T-cell (primary cell): Measurements from ENCODE around the gene MUC4. TPM values are rescaled to one million over a fixed set of nuclear protein-coding genes. Genes with fewer than 3 reads are reported as not detected.
"Not testable (repeated sequence)": the region's sequence is repeated elsewhere in the genome, so short reads cannot be mapped to it uniquely, and the experiment has no call there.

Experiments
- ATAC-seq, 4 experiments: fragments of 200-7000 bp in 3 of 4; fragments of 150-1000 bp in 1 of 4; cut with Tn5 transposase; replicated peaks in 1 of 4; 1 replicate in 3 of 4; 2 replicates in 1 of 4; pipeline ENCODE4 v1.10.0; 2021; ENCODE audit warnings: moderate library complexity in 3 of 4, mild to moderate bottlenecking in 2 of 4, moderate number of reproducible peaks in 1 of 4
- CTCF ChIA-PET, 2 donors: fragments of 300-600 bp; sonication (Branson Sonifier 250); formaldehyde crosslinking; loops; one replicate each; lab custom pipeline; 2022; ENCODE audit warnings: antibody characterized with exemption in 2 of 2; lab: Charles Lee
- POLR2A ChIA-PET, 2 donors: fragments of 300-600 bp; sonication (Branson Sonifier 250); formaldehyde crosslinking; loops; one replicate each; lab custom pipeline; 2022; ENCODE audit warnings: antibody characterized with exemption in 2 of 2; lab: Charles Lee
- DNase-seq, 35 experiments: peaks; one replicate each; pipeline versions ENCODE4 v3.0.0 to v3.0.0-alpha.2; 2013 to 2023
- H3K27ac ChIP-seq: one replicate; pipeline ENCODE4 v1.5.1; 2013; ENCODE audit warnings: low read length
- H3K27me3 ChIP-seq, 2 experiments: replicated peaks in 1 of 2; 1 replicate in 1 of 2; 2 replicates in 1 of 2; pipeline versions ENCODE4 v1.6.1 to v1.7.0; 2013; ENCODE audit warnings: low read length in 1 of 2, mixed read lengths in 1 of 2; ENCODE audit not compliant: control insufficient read depth in 2 of 2, insufficient read depth in 2 of 2; ENCODE audit errors: extremely low read depth in 1 of 2
- H3K36me3 ChIP-seq, 2 donors: 1 replicate in 1 of 2; 2 replicates in 1 of 2; pipeline versions ENCODE4 v1.6.1 to v1.7.0; 2013; ENCODE audit warnings: low read length in 1 of 2; ENCODE audit not compliant: control insufficient read depth in 2 of 2, insufficient read depth in 1 of 2; ENCODE audit errors: extremely low read depth in 1 of 2
- H3K4me1 ChIP-seq, 2 experiments: 1 replicate in 1 of 2; 2 replicates in 1 of 2; pipeline versions ENCODE4 v1.6.1 to v1.7.0; 2013; ENCODE audit warnings: low read length in 2 of 2, mixed read lengths in 1 of 2; ENCODE audit not compliant: insufficient read depth in 2 of 2, control insufficient read depth in 1 of 2; ENCODE audit errors: extremely low read depth in 1 of 2
- H3K4me3 ChIP-seq, 2 donors: 1 replicate in 1 of 2; 2 replicates in 1 of 2; pipeline versions ENCODE4 v1.5.1 to v1.7.0; 2013; ENCODE audit warnings: mild to moderate bottlenecking in 2 of 2, low read length in 1 of 2, moderate library complexity in 1 of 2; ENCODE audit not compliant: control insufficient read depth in 1 of 2; ENCODE audit errors: extremely low read depth in 1 of 2
- H3K9me3 ChIP-seq: 2 replicates; pipeline ENCODE4 v1.7.0; 2013
- H3K27ac Mint-ChIP-seq, 2 donors: one replicate each; pipeline ENCODE4 v1.8.0; 2020 to 2021; ENCODE audit warnings: mild to moderate bottlenecking in 2 of 2, mixed read lengths in 2 of 2
- H3K27me3 Mint-ChIP-seq, 2 donors: one replicate each; pipeline ENCODE4 v1.8.0; 2021 to 2022; ENCODE audit warnings: mixed read lengths in 2 of 2
- H3K36me3 Mint-ChIP-seq: one replicate; pipeline ENCODE4 v1.8.0; 2021; ENCODE audit warnings: mixed read lengths
- H3K4me1 Mint-ChIP-seq, 3 donors: one replicate each; pipeline ENCODE4 v1.8.0; 2020 to 2022; ENCODE audit warnings: mixed read lengths in 3 of 3, mild to moderate bottlenecking in 1 of 3
- H3K4me3 Mint-ChIP-seq, 3 donors: one replicate each; pipeline ENCODE4 v1.8.0; 2020 to 2022; ENCODE audit warnings: mild to moderate bottlenecking in 3 of 3, mixed read lengths in 3 of 3, moderate library complexity in 3 of 3
- H3K9me3 Mint-ChIP-seq, 3 donors: one replicate each; pipeline ENCODE4 v1.8.0; 2020 to 2022; ENCODE audit warnings: mixed read lengths in 3 of 3
- WGBS: methylation state at CpG from one replicate; pipeline ENCODE4 v1.1.5; 2013; ENCODE audit warnings: missing lambda C conversion rate; ENCODE audit not compliant: insufficient coverage; 5-methylcytosine and 5-hydroxymethylcytosine counted together
- total RNA-seq, 35 experiments: library from RNA in 6 of 35; stranded (reverse) in 6 of 35; fragments of 120-200 nt in 1 of 35; gene quantifications; one replicate each; pipeline versions ENCODE4 v1.2.1 to v1.2.4 and lab custom pipeline; 2013 to 2026

Gene MUC4
- total RNA-seq, 5 donors from 2014 or later (not counting 1 experiment from before 2014, with no cell fraction given): 0.03 to 0.16 (median 0.05) TPM; not detected in 1

DNA sequence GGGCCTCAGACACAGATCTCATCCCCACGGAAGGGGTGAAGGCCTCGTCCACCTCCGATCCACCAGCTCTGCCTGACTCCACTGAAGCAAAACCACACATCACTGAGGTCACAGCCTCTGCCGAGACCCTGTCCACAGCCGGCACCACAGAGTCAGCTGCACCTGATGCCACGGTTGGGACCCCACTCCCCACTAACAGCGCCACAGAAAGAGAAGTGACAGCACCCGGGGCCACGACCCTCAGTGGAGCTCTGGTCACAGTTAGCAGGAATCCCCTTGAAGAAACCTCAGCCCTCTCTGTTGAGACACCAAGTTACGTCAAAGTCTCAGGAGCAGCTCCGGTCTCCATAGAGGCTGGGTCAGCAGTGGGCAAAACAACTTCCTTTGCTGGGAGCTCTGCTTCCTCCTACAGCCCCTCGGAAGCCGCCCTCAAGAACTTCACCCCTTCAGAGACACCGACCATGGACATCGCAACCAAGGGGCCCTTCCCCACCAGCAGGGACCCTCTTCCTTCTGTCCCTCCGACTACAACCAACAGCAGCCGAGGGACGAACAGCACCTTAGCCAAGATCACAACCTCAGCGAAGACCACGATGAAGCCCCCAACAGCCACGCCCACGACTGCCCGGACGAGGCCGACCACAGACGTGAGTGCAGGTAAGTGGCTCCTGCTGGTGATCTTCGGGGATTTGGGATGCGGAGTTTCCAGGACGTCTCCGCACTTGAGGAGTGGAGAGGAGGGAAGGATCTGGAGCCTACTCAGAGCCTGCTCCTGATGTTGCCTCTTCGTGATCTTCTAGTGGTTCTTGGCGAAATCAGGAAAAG is 85.6 kb downstream of the MUC4 start:
- ATAC-seq, CTCF ChIA-PET, H3K27ac Mint-ChIP-seq, H3K9me3 ChIP-seq, DNase-seq, H3K4me3 Mint-ChIP-seq, H3K4me1 ChIP-seq, H3K27ac ChIP-seq, H3K4me3 ChIP-seq, H3K36me3 ChIP-seq, H3K27me3 Mint-ChIP-seq, POLR2A ChIA-PET, H3K4me1 Mint-ChIP-seq, H3K9me3 Mint-ChIP-seq: not testable (repeated sequence)
- peaks cover 0 to 23% of the 10 kb centered on the region in 2 experiments for H3K27me3 ChIP-seq
- WGBS: 78% methylated on average over 20 of the region's 32 CpGs
- peaks cover 16% of the 10 kb centered on the region for H3K36me3 Mint-ChIP-seq

DNA sequence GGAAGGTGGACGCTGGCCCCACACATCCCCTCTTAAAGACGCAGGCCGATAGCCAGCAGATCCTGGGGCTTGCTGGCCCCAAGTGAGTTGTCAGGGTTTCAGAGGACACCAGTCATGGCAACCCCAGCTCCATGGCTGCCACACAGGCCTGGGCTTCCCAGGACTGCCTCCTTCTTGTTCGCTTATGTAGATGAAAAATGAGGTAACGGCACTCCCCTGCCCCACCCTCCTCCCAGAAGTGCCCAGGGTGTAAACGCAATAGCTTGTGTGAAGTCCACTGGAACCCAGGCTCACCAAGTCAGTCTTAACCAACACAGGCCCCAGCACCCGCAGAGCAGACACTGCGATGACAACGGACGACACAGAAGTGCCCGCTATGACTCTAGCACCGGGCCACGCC is 87.4 kb downstream of the MUC4 start:
- H3K27ac ChIP-seq, CTCF ChIA-PET, H3K4me3 Mint-ChIP-seq, POLR2A ChIA-PET, H3K4me1 ChIP-seq, H3K27ac Mint-ChIP-seq, DNase-seq, H3K9me3 ChIP-seq, H3K36me3 Mint-ChIP-seq, H3K27me3 Mint-ChIP-seq, H3K4me1 Mint-ChIP-seq, ATAC-seq, H3K9me3 Mint-ChIP-seq, H3K4me3 ChIP-seq, H3K36me3 ChIP-seq: not testable (repeated sequence)
- H3K27me3 ChIP-seq: peaks cover 0 to 15% of the 10 kb centered on the region in 2 experiments
- WGBS: no CpG with 5 or more reads among the region's 13 CpGs

DNA sequence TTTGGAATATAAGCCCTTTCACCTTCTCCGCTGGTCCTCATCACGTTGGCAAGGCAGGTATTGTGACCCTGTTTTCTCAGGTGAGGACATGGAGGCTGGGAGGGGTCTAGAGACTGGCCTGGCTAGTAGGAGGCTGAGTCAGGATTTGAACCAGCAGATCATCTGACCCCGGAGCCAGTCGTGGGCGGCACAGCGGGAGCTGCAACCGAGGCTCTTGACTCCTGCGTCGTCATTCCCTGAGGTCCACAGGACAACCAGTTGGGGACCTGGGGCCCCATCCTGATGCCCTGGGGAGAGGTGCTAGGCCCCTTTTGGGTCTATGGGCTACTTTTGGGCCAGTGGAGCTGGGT is 88.8 kb downstream of the MUC4 start:
- H3K9me3 ChIP-seq, H3K4me3 Mint-ChIP-seq, H3K27me3 Mint-ChIP-seq, DNase-seq, H3K27ac ChIP-seq, H3K36me3 Mint-ChIP-seq, ATAC-seq, H3K9me3 Mint-ChIP-seq, H3K4me1 ChIP-seq, POLR2A ChIA-PET, H3K27ac Mint-ChIP-seq, H3K36me3 ChIP-seq, CTCF ChIA-PET, H3K4me1 Mint-ChIP-seq, H3K4me3 ChIP-seq: not testable (repeated sequence)
- peaks cover 0 to 15% of the 10 kb centered on the region in 2 experiments for H3K27me3 ChIP-seq
- WGBS: 85% methylated on average over 2 of the region's 9 CpGs

DNA sequence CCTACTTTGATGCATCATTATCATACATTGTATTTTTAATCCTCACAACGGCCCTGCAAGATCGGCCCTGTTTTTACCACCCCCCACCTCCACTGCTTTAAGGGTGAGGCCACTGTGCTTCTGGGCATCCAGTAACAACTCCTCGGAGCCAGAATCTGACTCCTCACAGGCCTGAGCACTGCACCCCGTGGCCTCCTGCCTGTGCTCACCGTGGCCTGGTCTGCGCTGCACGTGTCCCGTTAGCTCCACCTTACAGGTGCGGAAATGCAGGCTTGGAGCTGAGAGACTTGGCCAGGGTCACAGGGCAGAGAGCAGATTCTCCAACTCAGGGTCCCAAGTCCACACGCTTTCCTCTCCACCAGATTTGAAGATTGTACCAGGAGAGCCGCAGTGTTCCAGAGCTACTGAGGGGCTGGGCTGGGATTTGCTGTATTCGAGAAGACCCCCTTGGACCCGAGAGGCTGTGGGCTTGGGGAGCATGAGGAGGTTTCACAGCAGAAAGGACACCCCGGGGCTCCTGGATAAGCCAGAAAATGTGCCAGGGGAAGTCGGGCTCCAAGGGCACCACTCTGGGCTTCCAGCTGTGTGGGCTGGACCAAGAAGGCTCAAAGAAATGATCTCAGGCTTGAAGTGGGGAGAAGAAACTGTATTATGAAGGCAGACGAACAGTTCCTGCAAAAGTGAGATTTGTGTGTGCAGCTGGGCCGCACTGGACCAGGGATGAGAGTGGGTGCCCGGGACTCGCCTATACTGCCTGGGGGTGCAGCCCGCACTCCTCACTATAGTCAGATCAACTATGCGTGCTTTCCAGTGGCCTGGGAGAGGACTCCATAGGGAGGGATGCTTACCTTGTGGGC is 89.4 kb downstream of the MUC4 start:
- DNase-seq, H3K27me3 Mint-ChIP-seq, H3K36me3 ChIP-seq, POLR2A ChIA-PET, ATAC-seq, H3K4me3 ChIP-seq, H3K27ac Mint-ChIP-seq, H3K4me3 Mint-ChIP-seq, H3K4me1 ChIP-seq, H3K36me3 Mint-ChIP-seq, H3K27ac ChIP-seq, H3K9me3 ChIP-seq, H3K9me3 Mint-ChIP-seq, CTCF ChIA-PET, H3K4me1 Mint-ChIP-seq: not testable (repeated sequence)
- peaks cover 0 to 15% of the 10 kb centered on the region in 2 experiments for H3K27me3 ChIP-seq
- no CpG with 5 or more reads among the region's 21 CpGs for WGBS

DNA sequence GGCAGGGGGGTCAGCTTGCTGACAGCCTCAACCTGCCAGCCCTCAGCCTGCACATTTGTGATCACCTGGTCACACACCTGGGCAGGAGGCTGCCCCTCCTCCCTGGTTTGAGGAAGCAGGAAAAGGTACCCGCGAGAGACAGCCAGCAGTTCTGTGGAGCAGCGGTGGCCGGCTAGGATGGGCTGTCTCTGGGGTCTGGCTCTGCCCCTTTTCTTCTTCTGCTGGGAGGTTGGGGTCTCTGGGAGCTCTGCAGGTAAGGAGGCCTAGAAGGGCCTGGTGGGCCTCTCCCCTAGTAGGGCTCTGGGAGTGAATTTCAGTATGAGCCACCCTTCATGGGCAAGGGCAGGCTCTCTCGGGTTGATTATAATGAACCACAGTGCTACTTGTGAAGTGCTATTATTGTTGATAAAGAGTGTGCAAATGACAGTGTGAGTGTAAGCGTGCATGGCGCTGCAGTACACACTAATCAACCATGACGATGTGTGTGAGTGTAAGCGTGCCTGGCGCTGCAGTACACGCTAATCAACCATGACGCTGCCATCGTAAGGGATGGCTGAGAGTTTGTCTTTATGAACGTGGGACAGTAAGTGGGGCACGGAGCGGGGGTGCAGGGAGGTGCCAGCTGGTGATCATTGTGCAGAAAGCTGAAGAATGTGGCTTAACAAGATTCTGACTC is 90.8 kb downstream of the MUC4 start, which contains the start of gene MUC20:
TSS of gene MUC20 (plus strand) at position 148 of the 676 bp plus-strand sequence. CDS start at position 178, 30 bp downstream.
- not testable (repeated sequence) for DNase-seq

DNA sequence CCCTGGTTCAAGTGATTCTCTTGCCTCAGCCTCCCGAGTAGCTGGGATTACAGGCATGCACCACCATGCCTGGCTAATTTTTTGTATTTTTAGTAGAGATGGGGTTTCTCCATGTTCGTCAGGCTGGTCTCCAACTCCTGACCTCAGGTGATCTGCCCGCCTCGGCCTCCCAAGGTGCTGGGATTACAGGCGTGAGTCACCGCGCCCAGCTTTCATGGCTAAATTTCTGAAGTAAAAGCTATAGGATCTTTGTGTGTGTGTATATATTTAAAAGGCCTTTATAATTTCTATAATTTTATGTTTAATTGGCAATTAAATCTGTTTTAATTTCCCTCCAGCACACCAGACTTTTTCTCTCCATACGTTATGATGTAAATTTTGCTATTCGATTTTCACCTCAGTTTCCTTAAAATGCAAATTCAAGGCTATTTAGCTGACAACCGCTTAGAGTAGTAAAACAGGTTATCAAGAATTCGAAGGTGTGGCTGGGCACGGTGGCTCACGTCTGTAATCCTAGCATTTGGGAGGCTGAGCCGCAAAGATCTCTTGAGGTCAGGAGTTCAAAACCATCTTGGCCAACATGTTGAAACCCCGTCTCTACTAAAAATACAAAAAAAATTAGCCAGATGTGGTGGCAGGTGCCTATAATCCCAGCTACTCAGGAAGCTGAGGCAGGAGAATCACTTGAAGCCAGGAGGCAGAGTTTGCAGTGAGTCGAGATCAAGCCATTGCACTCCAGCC is 92.0 kb downstream of the MUC4 start:
- H3K9me3 ChIP-seq, H3K27ac Mint-ChIP-seq, CTCF ChIA-PET, H3K4me3 Mint-ChIP-seq, H3K27me3 ChIP-seq, H3K9me3 Mint-ChIP-seq, ATAC-seq, H3K27ac ChIP-seq, H3K4me1 ChIP-seq, DNase-seq, H3K4me3 ChIP-seq, POLR2A ChIA-PET, H3K27me3 Mint-ChIP-seq, H3K4me1 Mint-ChIP-seq: not testable (repeated sequence)
- peaks cover 16% of the 10 kb centered on the region for H3K36me3 Mint-ChIP-seq
- peaks cover 0 to 11% of the 10 kb centered on the region in 2 donors for H3K36me3 ChIP-seq
- WGBS: 92% methylated on average over 15 of the region's 16 CpGs

More for the DNA sequence above, 90.8 kb downstream of the MUC4 start, which contains the start of gene MUC20:
- H3K27me3 Mint-ChIP-seq, H3K27ac Mint-ChIP-seq, H3K27ac ChIP-seq, H3K36me3 ChIP-seq, H3K4me3 Mint-ChIP-seq, H3K36me3 Mint-ChIP-seq, H3K27me3 ChIP-seq, H3K4me3 ChIP-seq, H3K9me3 ChIP-seq, H3K9me3 Mint-ChIP-seq, CTCF ChIA-PET, H3K4me1 ChIP-seq, H3K4me1 Mint-ChIP-seq: not testable (repeated sequence)
- POLR2A ChIA-PET: interaction anchor here in 1 of 2 donors (0.5 kb wide), 1 partner anchor 117 kb away, joined by 3 read pairs; no protein-coding TSS in a partner anchor
- 57% methylated on average over 4 of the region's 16 CpGs for WGBS
- peak in 1 of 4 experiments; percentile 25 for ATAC-seq
